Measurements from ENCODE around the gene SH2B3.
A peak's percentile ranks its signal among the peaks of the same experiment; 100 is the strongest.

SH2B3 gene

DNA sequence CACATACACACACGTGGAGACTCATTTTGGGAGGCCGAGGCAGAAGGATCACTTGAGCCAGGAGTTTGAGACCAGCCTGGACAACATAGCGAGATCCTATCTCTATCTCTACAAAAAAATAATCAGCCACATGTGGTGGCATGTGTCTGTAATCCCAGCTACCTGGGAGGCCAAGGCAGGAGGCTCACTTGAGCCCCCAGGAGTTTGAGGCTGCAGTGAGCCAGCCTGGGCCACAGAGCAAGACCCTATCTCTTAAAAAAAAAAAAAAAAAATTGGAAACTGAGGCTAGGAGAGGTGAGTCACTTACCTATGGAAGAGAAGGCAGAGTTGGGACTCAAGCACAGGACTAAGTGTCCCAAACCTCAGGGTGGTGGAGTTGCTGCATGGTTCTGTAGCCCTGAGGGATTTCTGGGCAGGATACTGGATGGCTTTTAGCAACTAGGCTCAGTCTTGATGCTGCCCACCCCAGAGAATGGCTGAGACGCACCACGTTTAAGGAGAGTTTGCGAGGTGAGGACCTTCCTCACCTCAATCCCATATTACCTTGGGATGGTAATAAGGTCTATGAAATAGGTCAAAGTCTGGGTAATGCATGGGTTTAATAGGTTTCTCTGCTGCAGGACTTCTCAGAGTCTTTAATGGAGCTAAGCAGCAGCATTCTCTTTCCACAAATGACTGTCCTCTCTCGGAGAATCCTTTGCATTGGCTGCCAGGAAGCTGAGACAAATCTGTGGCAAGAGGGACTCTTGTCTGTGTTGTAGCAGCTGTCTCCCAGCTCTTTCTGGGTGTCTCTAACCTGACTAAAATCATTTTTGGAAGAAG is 35.6 kb downstream of the SH2B3 start:
- DNase-seq: no peak
- Histone ChIP-seq H3K27ac (ENCODE audit: insufficient read depth, low read length, poor library complexity, severe bottlenecking) (peak overlapping the region; percentile 78), H3K36me3 (ENCODE audit: control insufficient read depth, insufficient read depth, low read length) (peaks cover 7% of the 10 kb centered on the region), H3K27me3 (replicated peaks; ENCODE audit: control insufficient read depth, insufficient read depth, low read length, poor library complexity, severe bottlenecking) (no peaks in the 10 kb centered on the region), H3K4me1 (ENCODE audit: control insufficient read depth, insufficient read depth, low read length, poor library complexity, severe bottlenecking) (peaks cover 89% of the 10 kb centered on the region), H3K4me3 (ENCODE audit: insufficient read depth, low read depth, low read length, poor library complexity, severe bottlenecking) (no peak overlapping the region), H3K9me3 (ENCODE audit: control insufficient read depth, low read length) (no peaks in the 10 kb centered on the region)

GRCh38 chr12:111442301-111443045 is 36.8 kb downstream of the SH2B3 start:
- Histone ChIP-seq H3K4me3 (ENCODE audit: insufficient read depth, low read depth, low read length, poor library complexity, severe bottlenecking) (no peak overlapping the region), H3K27me3 (replicated peaks; ENCODE audit: control insufficient read depth, insufficient read depth, low read length, poor library complexity, severe bottlenecking) (no peaks in the 10 kb centered on the region), H3K36me3 (ENCODE audit: control insufficient read depth, insufficient read depth, low read length) (peaks cover 16% of the 10 kb centered on the region), H3K9me3 (ENCODE audit: control insufficient read depth, low read length) (no peaks in the 10 kb centered on the region), H3K27ac (ENCODE audit: insufficient read depth, low read length, poor library complexity, severe bottlenecking) (peak overlapping the region; percentile 78), H3K4me1 (ENCODE audit: control insufficient read depth, insufficient read depth, low read length, poor library complexity, severe bottlenecking) (peaks cover 79% of the 10 kb centered on the region)
- no peak for DNase-seq

GRCh38 chr12:111443086-111443485 is 37.4 kb downstream of the SH2B3 start:
- Histone ChIP-seq H3K27ac (ENCODE audit: insufficient read depth, low read length, poor library complexity, severe bottlenecking) (peak overlapping the region; percentile 78), H3K4me3 (ENCODE audit: insufficient read depth, low read depth, low read length, poor library complexity, severe bottlenecking) (no peak overlapping the region), H3K27me3 (replicated peaks; ENCODE audit: control insufficient read depth, insufficient read depth, low read length, poor library complexity, severe bottlenecking) (no peaks in the 10 kb centered on the region), H3K36me3 (ENCODE audit: control insufficient read depth, insufficient read depth, low read length) (peaks cover 22% of the 10 kb centered on the region), H3K4me1 (ENCODE audit: control insufficient read depth, insufficient read depth, low read length, poor library complexity, severe bottlenecking) (peaks cover 73% of the 10 kb centered on the region), H3K9me3 (ENCODE audit: control insufficient read depth, low read length) (no peaks in the 10 kb centered on the region)
- DNase-seq: no peak

DNA sequence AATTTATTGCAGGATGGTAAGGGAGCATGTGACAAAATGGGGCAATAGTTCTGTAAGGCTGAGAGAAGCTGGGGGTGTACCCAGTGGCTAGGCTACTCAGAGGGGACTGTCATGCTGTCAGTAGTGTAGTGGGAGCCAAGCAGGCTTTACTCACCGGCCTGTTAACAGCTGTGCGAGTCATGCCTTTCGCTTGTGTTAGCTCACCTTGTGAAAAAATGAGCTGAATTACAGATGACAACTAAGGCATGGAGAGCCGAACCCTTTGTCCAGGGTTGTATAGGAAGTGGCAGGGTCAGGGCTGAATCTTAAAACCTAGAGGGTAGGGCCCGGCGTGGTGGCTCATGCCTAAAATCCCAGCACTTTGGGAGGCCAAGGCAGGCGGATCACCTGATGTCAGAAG is 37.9 kb downstream of the SH2B3 start:
- Histone ChIP-seq H3K4me3 (ENCODE audit: insufficient read depth, low read depth, low read length, poor library complexity, severe bottlenecking) (no peak overlapping the region), H3K4me1 (ENCODE audit: control insufficient read depth, insufficient read depth, low read length, poor library complexity, severe bottlenecking) (peaks cover 68% of the 10 kb centered on the region), H3K9me3 (ENCODE audit: control insufficient read depth, low read length) (no peaks in the 10 kb centered on the region), H3K36me3 (ENCODE audit: control insufficient read depth, insufficient read depth, low read length) (peaks cover 27% of the 10 kb centered on the region), H3K27ac (ENCODE audit: insufficient read depth, low read length, poor library complexity, severe bottlenecking) (peak overlapping the region; percentile 78), H3K27me3 (replicated peaks; ENCODE audit: control insufficient read depth, insufficient read depth, low read length, poor library complexity, severe bottlenecking) (no peaks in the 10 kb centered on the region)
- no peak for DNase-seq

- H3K4me3 ChIP-seq (ENCODE audit: insufficient read depth, low read depth, low read length, poor library complexity, severe bottlenecking): no peak overlapping the region
- H3K27me3 ChIP-seq (replicated peaks; ENCODE audit: control insufficient read depth, insufficient read depth, low read length, poor library complexity, severe bottlenecking): no peaks in the 10 kb centered on the region
- H3K27ac ChIP-seq (ENCODE audit: insufficient read depth, low read length, poor library complexity, severe bottlenecking): peak overlapping the region; percentile 78
- peaks cover 29% of the 10 kb centered on the region for H3K36me3 ChIP-seq (ENCODE audit: control insufficient read depth, insufficient read depth, low read length)
- H3K9me3 ChIP-seq (ENCODE audit: control insufficient read depth, low read length): no peaks in the 10 kb centered on the region
- H3K4me1 ChIP-seq (ENCODE audit: control insufficient read depth, insufficient read depth, low read length, poor library complexity, severe bottlenecking): peaks cover 69% of the 10 kb centered on the region
- DNase-seq: no peak
These were observed 38.7 kb downstream of the SH2B3 start for GRCh38 chr12:111444314-111444924.

GRCh38 chr12:111444925-111445725 is 39.4 kb downstream of the SH2B3 start:
- H3K4me1 ChIP-seq (ENCODE audit: control insufficient read depth, insufficient read depth, low read length, poor library complexity, severe bottlenecking): peaks cover 65% of the 10 kb centered on the region
- H3K36me3 ChIP-seq (ENCODE audit: control insufficient read depth, insufficient read depth, low read length): peaks cover 32% of the 10 kb centered on the region
- H3K4me3 ChIP-seq (ENCODE audit: insufficient read depth, low read depth, low read length, poor library complexity, severe bottlenecking): no peak overlapping the region
- peak; percentile 75 to 80 (median 76) for DNase-seq
- H3K9me3 ChIP-seq (ENCODE audit: control insufficient read depth, low read length): no peaks in the 10 kb centered on the region
- no peaks in the 10 kb centered on the region for H3K27me3 ChIP-seq (replicated peaks; ENCODE audit: control insufficient read depth, insufficient read depth, low read length, poor library complexity, severe bottlenecking)
- H3K27ac ChIP-seq (ENCODE audit: insufficient read depth, low read length, poor library complexity, severe bottlenecking): peak overlapping the region; percentile 78

DNA sequence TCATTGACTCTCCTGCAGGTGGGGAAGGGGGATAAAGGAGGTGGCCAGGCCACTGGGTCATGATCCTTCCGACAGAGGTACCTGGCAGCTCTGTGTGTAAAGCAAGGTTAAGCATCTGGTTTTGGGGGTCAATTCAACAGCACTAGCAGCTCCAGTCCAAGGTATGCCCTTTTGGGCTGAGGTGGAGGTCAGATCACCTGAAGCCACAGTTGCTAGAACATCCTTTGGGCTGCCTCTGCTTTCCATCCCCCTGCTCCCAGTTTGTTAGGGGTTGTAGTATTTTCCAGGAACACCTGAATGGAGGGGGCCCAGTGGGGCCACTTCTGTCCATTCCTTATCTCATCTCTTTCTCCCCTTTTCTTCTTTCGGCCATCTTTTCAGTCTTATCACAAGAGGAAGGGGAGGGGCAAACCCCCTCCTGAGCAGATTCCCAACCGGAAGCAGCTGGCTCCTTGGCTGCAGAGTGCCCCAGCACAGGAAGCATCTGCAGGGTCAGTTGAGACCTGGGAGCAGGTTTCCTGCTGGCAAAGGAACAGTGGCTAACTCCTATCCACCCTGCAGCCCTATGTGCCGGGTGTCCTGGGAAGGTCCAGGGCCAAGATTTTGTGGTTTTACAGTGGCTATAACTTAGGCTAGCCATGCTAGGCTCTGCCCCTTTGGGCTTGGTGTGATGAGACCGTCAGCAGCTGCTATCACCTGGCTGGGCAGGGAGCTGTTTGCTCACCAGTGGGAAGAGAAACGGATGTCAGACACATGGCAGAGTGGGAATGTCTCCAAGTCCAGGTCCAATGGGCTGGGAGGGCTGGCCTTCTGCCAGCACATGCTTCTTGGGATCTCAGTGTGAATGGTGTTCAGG is 40.2 kb downstream of the SH2B3 start:
- DNase-seq: no peak
- Histone ChIP-seq H3K4me1 (ENCODE audit: control insufficient read depth, insufficient read depth, low read length, poor library complexity, severe bottlenecking) (peaks cover 66% of the 10 kb centered on the region), H3K9me3 (ENCODE audit: control insufficient read depth, low read length) (no peaks in the 10 kb centered on the region), H3K27me3 (replicated peaks; ENCODE audit: control insufficient read depth, insufficient read depth, low read length, poor library complexity, severe bottlenecking) (no peaks in the 10 kb centered on the region), H3K4me3 (ENCODE audit: insufficient read depth, low read depth, low read length, poor library complexity, severe bottlenecking) (no peak overlapping the region), H3K27ac (ENCODE audit: insufficient read depth, low read length, poor library complexity, severe bottlenecking) (peak overlapping the region; percentile 78), H3K36me3 (ENCODE audit: control insufficient read depth, insufficient read depth, low read length) (peaks cover 40% of the 10 kb centered on the region)

- H3K27me3 ChIP-seq (replicated peaks; ENCODE audit: control insufficient read depth, insufficient read depth, low read length, poor library complexity, severe bottlenecking): no peaks in the 10 kb centered on the region
- peak overlapping the region; percentile 12 for H3K27ac ChIP-seq (ENCODE audit: insufficient read depth, low read length, poor library complexity, severe bottlenecking)
- H3K4me3 ChIP-seq (ENCODE audit: insufficient read depth, low read depth, low read length, poor library complexity, severe bottlenecking): no peak overlapping the region
- peaks cover 62% of the 10 kb centered on the region for H3K4me1 ChIP-seq (ENCODE audit: control insufficient read depth, insufficient read depth, low read length, poor library complexity, severe bottlenecking)
- H3K9me3 ChIP-seq (ENCODE audit: control insufficient read depth, low read length): no peaks in the 10 kb centered on the region
- H3K36me3 ChIP-seq (ENCODE audit: control insufficient read depth, insufficient read depth, low read length): peaks cover 40% of the 10 kb centered on the region
- no peak for DNase-seq
These were observed 41.2 kb downstream of the SH2B3 start for GRCh38 chr12:111446631-111447570.
